Astrocyte (in vitro differentiated cells and primary cell): ENCODE results near the gene ATP4B. TPM values are rescaled to one million over a fixed set of nuclear protein-coding genes. Genes with fewer than 3 reads are reported as not detected.

Experiments used
- DNase-seq: peaks from one replicate; pipeline ENCODE4 v3.0.0-alpha.2; 2010; ENCODE audit warnings: low read depth
- FAIRE-seq: peaks from 2 replicates; lab custom pipeline; 2011; peaks lifted over from hg19 to GRCh38; lab: Jason Lieb, UNC
- H2AFZ ChIP-seq: 2 replicates; pipeline ENCODE4 v1.6.0; 2012; ENCODE audit warnings: low read depth, low read length, inconsistent platforms
- H3K27ac ChIP-seq: 2 replicates; pipeline ENCODE4 v1.5.1; 2011; ENCODE audit warnings: low read depth, low read length, inconsistent platforms
- H3K27me3 ChIP-seq: 2 replicates; pipeline ENCODE4 v1.6.0; 2011; ENCODE audit warnings: low read length, inconsistent platforms; ENCODE audit not compliant: insufficient read depth
- H3K36me3 ChIP-seq: 2 replicates; pipeline ENCODE4 v1.5.1; 2011; ENCODE audit warnings: low read length, inconsistent platforms; ENCODE audit not compliant: insufficient read depth
- H3K4me1 ChIP-seq: 2 replicates; pipeline ENCODE4 v1.5.1; 2011; ENCODE audit warnings: low read length, inconsistent platforms; ENCODE audit not compliant: insufficient read depth
- H3K4me2 ChIP-seq: 2 replicates; pipeline ENCODE4 v1.6.0; 2012; ENCODE audit warnings: low read length, inconsistent platforms
- H3K4me3 ChIP-seq: 2 replicates; pipeline ENCODE4 v1.5.1; 2011; ENCODE audit warnings: low read depth, mild to moderate bottlenecking, low read length, inconsistent platforms; ENCODE audit not compliant: insufficient read depth
- H3K79me2 ChIP-seq: 2 replicates; pipeline ENCODE4 v1.6.0; 2012; ENCODE audit warnings: mild to moderate bottlenecking, low read length, inconsistent platforms; ENCODE audit not compliant: insufficient read depth
- H3K9ac ChIP-seq: 2 replicates; pipeline ENCODE4 v1.6.0; 2012; ENCODE audit warnings: mild to moderate bottlenecking, low read length, inconsistent platforms
- H3K9me3 ChIP-seq: 2 replicates; pipeline ENCODE4 v1.5.1; 2012; ENCODE audit warnings: low read depth, mild to moderate bottlenecking, low read length, inconsistent platforms; ENCODE audit not compliant: insufficient read depth
- H4K20me1 ChIP-seq: 2 replicates; pipeline ENCODE4 v1.6.0; 2012; ENCODE audit warnings: low read length, inconsistent platforms; ENCODE audit not compliant: insufficient read depth
- H3K27ac Mint-ChIP-seq: one replicate; pipeline ENCODE4 v1.8.0; 2021; ENCODE audit warnings: mild to moderate bottlenecking, mixed read lengths; ENCODE audit not compliant: unreplicated experiment
- H3K27me3 Mint-ChIP-seq: one replicate; pipeline ENCODE4 v1.8.0; 2021; ENCODE audit warnings: low read depth, mixed read lengths; ENCODE audit not compliant: unreplicated experiment
- H3K36me3 Mint-ChIP-seq: one replicate; pipeline ENCODE4 v1.8.0; 2021; ENCODE audit warnings: low read depth, mixed read lengths; ENCODE audit not compliant: unreplicated experiment
- H3K4me1 Mint-ChIP-seq: one replicate; pipeline ENCODE4 v1.8.0; 2021; ENCODE audit warnings: low read depth, mixed read lengths; ENCODE audit not compliant: unreplicated experiment
- H3K4me3 Mint-ChIP-seq: one replicate; pipeline ENCODE4 v1.8.0; 2021; ENCODE audit warnings: mild to moderate bottlenecking, moderate library complexity, mixed read lengths; ENCODE audit not compliant: unreplicated experiment
- H3K9me3 Mint-ChIP-seq: one replicate; pipeline ENCODE4 v1.8.0; 2021; ENCODE audit warnings: mild to moderate bottlenecking, mixed read lengths; ENCODE audit not compliant: unreplicated experiment
- EZH2 ChIP-seq: IDR thresholded peaks from 2 replicates; pipeline ENCODE4 v1.6.1; 2012; ENCODE audit warnings: mild to moderate bottlenecking, low read length, inconsistent platforms; ENCODE audit not compliant: insufficient read depth
- total RNA-seq: library from RNA; stranded (reverse); gene quantifications from 2 replicates; pipeline ENCODE4 v1.2.1, GENCODE V29; 2021
- TF ChIP-seq, protein P1 (sequence below): IDR thresholded peaks from 2 replicates; pipeline ENCODE4 v1.5.1; 2011; ENCODE audit warnings: low read depth, mild to moderate bottlenecking, inconsistent platforms, low read length, moderate library complexity; ENCODE audit not compliant: insufficient read depth

ATP4B gene
- total RNA-seq, 1 donor from 2014 or later = not detected

DNA sequence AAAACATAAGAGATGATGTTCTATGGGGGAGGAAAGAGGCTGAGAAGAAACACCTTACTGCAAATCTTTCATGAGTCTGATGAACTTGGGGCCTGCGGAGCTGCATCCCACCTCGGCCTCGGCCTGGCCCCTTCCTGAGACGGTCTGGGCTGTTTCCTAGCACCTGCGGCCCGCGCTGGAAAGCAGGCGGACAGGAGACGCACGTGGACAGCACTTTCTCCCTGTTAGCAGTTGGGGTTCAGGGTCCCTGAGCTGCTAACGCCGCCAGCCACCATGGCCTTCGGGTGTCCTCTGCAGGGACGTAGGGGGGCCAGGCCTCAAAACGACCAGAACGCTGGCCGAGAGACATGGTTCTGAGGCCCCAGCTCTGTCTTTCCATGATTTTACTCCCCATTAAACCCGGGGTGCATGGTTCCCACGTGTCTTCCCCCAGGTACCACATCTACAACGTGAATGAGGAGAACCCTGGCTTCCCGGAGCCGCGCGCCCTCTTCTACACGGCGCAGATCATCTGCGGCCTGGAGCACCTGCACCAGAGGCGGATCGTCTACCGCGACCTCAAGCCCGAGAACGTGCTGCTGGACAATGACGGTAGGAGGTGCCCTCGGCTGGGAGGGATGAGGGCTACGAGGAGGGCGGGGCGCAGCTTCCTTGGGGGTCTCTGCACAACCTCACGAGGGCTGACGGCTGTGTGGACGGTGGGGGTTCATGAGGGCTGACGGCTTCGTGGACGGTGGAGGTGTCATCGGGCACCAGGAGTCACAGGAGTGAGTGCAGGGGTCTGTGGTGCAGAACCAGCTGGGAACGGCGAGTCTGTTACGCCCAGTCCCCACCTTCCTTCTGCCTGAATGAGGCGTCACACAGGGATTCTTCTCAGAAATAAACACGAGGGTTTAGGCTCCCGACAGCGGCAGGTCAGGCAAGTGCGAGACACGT, 13.3 kb upstream of the ATP4B start:
- FAIRE-seq = no peak
- no peaks in the 10 kb centered on the region for H3K36me3 ChIP-seq
- H3K4me3 Mint-ChIP-seq = no peak overlapping the region
- H3K36me3 Mint-ChIP-seq = no peaks in the 10 kb centered on the region
- no peaks in the 10 kb centered on the region for H3K4me1 Mint-ChIP-seq
- H3K27ac ChIP-seq = no peak overlapping the region
- no peak overlapping the region for H3K9ac ChIP-seq
- no peaks in the 10 kb centered on the region for H4K20me1 ChIP-seq
- H3K27ac Mint-ChIP-seq = no peak overlapping the region
- no peaks in the 10 kb centered on the region for H3K9me3 Mint-ChIP-seq
- H3K9me3 ChIP-seq = no peaks in the 10 kb centered on the region
- no peaks in the 10 kb centered on the region for H3K4me1 ChIP-seq
- H3K4me2 ChIP-seq = no peak overlapping the region
- H3K4me3 ChIP-seq = no peak overlapping the region
- no peak for DNase-seq
- H3K79me2 ChIP-seq = no peaks in the 10 kb centered on the region
- peaks cover 3% of the 10 kb centered on the region for H3K27me3 ChIP-seq
- no peak overlapping the region for H2AFZ ChIP-seq
- TF ChIP-seq EZH2 = no peak
- TF ChIP-seq, protein P1, sequence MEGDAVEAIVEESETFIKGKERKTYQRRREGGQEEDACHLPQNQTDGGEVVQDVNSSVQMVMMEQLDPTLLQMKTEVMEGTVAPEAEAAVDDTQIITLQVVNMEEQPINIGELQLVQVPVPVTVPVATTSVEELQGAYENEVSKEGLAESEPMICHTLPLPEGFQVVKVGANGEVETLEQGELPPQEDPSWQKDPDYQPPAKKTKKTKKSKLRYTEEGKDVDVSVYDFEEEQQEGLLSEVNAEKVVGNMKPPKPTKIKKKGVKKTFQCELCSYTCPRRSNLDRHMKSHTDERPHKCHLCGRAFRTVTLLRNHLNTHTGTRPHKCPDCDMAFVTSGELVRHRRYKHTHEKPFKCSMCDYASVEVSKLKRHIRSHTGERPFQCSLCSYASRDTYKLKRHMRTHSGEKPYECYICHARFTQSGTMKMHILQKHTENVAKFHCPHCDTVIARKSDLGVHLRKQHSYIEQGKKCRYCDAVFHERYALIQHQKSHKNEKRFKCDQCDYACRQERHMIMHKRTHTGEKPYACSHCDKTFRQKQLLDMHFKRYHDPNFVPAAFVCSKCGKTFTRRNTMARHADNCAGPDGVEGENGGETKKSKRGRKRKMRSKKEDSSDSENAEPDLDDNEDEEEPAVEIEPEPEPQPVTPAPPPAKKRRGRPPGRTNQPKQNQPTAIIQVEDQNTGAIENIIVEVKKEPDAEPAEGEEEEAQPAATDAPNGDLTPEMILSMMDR = no peak
- peaks cover 21% of the 10 kb centered on the region for H3K27me3 Mint-ChIP-seq

DNA sequence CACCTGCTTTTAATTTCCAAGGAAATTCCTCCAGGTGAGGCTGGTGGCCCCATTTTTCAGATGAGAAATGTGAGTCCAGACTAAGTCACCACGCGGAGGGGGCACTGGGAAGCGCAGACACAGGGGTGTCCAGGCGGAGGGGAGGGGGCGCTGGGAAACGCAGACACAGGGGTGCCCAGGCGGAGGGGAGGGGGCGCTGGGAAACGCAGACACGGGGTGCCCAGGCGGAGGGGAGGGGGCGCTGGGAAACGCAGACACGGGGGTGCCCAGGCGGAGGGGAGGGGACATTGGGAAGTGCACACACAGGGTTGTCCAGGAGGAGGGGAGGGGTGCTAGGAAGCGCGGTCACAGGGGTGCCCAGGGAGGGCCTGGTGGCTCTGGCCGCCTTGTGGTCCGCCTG, 12.5 kb upstream of the ATP4B start:
- Mint-ChIP-seq H3K4me3 (no peak overlapping the region), H3K27me3 (peaks cover 21% of the 10 kb centered on the region), H3K36me3 (no peaks in the 10 kb centered on the region), H3K4me1 (no peaks in the 10 kb centered on the region), H3K27ac (no peak overlapping the region), H3K9me3 (no peaks in the 10 kb centered on the region)
- H3K36me3 ChIP-seq = no peaks in the 10 kb centered on the region
- H3K4me2 ChIP-seq = no peak overlapping the region
- H3K9ac ChIP-seq = no peak overlapping the region
- H3K79me2 ChIP-seq = no peaks in the 10 kb centered on the region
- H3K9me3 ChIP-seq = no peaks in the 10 kb centered on the region
- FAIRE-seq (no peak), DNase-seq (no peak)
- H3K27me3 ChIP-seq = peaks cover 5% of the 10 kb centered on the region
- H2AFZ ChIP-seq = no peak overlapping the region
- no peak overlapping the region for H3K27ac ChIP-seq
- H3K4me1 ChIP-seq = no peaks in the 10 kb centered on the region
- H4K20me1 ChIP-seq = peaks cover 7% of the 10 kb centered on the region
- TF ChIP-seq, protein P1 = no peak
- no peak for TF ChIP-seq EZH2
- no peak overlapping the region for H3K4me3 ChIP-seq

DNA sequence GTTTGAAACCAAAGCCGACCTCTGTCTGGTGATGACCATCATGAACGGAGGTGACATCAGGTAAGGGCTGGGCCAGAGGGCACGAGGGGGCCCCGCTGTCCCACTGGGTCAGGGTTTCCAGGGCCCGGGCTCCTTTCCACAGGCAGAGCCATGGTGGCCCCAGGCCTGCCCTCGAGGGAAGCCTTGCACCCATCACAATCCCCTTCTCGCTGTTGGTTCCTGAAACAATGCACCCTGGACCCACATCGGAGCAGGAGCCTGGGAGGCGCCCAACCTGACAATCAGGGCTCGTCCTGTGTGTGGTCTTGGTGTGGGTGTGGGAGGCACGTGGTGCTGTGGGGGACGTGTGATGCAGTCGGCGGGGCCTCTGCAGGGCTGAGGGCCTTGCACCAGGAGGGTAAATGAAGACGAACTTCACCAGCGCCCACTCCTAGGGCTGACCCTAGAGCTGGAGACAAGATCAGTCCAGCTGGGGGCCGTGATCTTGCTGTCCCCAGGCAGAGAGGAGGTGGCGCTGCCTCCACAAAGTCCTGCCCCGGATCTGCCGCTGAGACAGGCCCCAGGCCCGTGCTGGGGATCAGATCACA, 11.8 kb upstream of the ATP4B start:
- TF ChIP-seq, protein P1 = no peak
- TF ChIP-seq EZH2 = no peak
- Histone ChIP-seq H3K27ac (no peak overlapping the region), H3K27me3 (peaks cover 9% of the 10 kb centered on the region), H3K4me1 (no peaks in the 10 kb centered on the region), H2AFZ (no peak overlapping the region), H3K4me2 (no peak overlapping the region), H3K79me2 (no peaks in the 10 kb centered on the region), H3K36me3 (no peaks in the 10 kb centered on the region), H3K9me3 (no peaks in the 10 kb centered on the region), H4K20me1 (peaks cover 10% of the 10 kb centered on the region), H3K4me3 (no peak overlapping the region), H3K9ac (no peak overlapping the region)
- FAIRE-seq (no peak), DNase-seq (no peak)
- H3K4me3 Mint-ChIP-seq = no peak overlapping the region
- peaks cover 21% of the 10 kb centered on the region for H3K27me3 Mint-ChIP-seq
- no peaks in the 10 kb centered on the region for H3K9me3 Mint-ChIP-seq
- H3K27ac Mint-ChIP-seq = no peak overlapping the region
- H3K4me1 Mint-ChIP-seq = no peaks in the 10 kb centered on the region
- H3K36me3 Mint-ChIP-seq = no peaks in the 10 kb centered on the region
